ENCODE data around the gene CLDN9.

Gene CLDN9

DNA sequence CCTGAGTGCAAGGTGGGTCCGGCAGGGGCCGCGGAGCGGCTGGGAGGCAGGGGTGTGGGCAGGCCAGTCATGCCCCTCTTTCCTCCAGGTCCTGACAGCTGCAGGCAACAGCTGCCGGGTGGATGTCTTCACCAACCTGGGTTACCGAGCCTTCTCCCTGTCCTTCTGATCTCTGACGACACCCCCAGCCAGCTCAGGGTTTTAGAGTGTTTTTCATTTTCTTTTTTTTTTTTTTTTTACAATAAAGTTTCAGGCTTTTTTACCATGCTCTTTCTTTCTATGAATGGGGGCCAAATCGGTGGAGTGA lies 14.7 kb downstream of the CLDN9 start:
- Mint-ChIP-seq H3K27me3 (peaks cover 46% of the 10 kb centered on the region), H3K4me1 (peaks cover 71% of the 10 kb centered on the region), H3K9me3 (no peaks in the 10 kb centered on the region), H3K4me3 (no peak overlapping the region), H3K27ac (no peak overlapping the region)
- ATAC-seq (no peak), DNase-seq (no peak)

DNA sequence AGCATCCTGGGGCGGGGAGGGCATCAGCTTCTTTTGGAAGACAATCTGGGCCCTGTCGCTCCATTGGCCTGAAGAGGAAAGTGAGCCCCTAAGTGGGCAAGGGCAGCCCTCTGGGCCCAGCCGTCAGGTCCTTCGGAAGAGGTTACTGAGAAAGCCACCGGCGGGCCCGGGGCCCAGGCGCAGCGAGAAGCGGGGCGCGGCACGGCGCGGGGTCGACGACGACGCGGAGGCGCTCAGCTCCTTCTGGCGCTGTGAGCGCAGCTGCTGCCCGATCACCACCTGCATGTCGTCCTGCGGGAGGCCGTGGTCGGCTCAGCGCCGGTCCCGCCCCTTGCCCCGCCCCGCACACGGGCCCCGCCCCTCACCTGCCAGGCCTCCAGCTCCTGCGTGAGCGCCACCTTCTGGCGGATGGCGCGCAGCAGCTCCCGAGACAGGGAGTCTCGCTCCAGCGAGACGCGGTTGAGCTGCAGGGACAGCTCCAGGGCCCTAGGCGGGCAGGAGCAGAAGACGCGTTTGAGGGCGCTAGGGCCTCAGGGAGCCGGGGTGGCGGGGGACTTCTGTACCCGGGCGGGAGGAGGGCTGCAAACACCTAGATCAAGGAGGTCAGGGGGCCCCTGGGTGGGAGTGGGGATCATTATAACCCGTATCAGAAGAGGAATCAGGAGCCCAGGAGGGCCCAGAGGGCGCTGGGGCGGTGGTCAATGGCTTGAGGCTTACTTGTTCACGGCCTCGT lies 15.4 kb downstream of the CLDN9 start:
- peak; percentile 85 to 86 for DNase-seq
- peak; percentile 52 for ATAC-seq
- Mint-ChIP-seq H3K27ac (no peak overlapping the region), H3K4me1 (peaks cover 70% of the 10 kb centered on the region), H3K27me3 (peaks cover 53% of the 10 kb centered on the region), H3K4me3 (peak overlapping the region; percentile 36 to 75), H3K9me3 (no peaks in the 10 kb centered on the region)

DNA sequence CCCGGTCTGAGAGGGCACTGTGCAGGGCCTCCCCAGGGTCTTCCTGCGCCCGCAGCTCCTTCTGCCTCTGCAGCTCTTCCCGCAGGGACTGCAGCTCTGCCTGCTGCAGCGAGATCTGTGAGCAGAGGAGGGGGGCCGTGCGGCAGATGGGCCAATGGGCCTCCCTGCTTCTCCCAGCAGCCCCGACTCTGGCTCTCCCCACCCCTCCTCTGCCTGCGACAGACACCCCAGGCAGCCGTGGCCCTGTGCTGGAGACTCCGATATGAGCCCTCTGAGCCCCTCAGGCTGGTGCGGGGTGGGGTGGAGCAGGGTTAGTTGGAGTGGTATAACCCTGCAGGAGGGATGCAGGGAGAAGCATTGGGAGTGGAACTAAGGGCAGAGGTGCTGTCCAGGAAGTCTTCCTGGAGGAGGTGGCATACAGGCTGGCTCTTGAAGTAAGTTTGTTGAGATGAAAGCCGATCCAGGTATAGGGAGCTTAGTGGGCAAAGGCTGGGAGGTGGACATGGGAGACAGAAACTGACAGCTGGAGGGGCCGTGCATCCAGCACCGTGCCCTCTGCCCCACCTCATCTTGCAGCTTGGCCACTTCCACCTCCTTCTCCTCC lies 16.1 kb downstream of the CLDN9 start:
- Mint-ChIP-seq H3K27ac (no peak overlapping the region), H3K9me3 (no peaks in the 10 kb centered on the region), H3K4me1 (peaks cover 63% of the 10 kb centered on the region), H3K27me3 (peaks cover 59% of the 10 kb centered on the region), H3K4me3 (peak overlapping the region; percentile 64 to 75)
- DNase-seq (no peak), ATAC-seq (no peak)

GRCh38 chr16:3029491-3030221 lies 16.9 kb downstream of the CLDN9 start:
- Mint-ChIP-seq H3K27ac (no peak overlapping the region), H3K4me1 (peaks cover 57% of the 10 kb centered on the region), H3K27me3 (peaks cover 68% of the 10 kb centered on the region), H3K4me3 (peak overlapping the region; percentile 64 to 75), H3K9me3 (no peaks in the 10 kb centered on the region)
- DNase-seq (peak; percentile 45 to 53), ATAC-seq (peak; percentile 59)

GRCh38 chr16:3030222-3031212 lies 17.8 kb downstream of the CLDN9 start:
- peak overlapping the region; percentile 33 to 75 for H3K4me3 Mint-ChIP-seq
- DNase-seq (no peak), ATAC-seq (no peak)
- H3K27ac Mint-ChIP-seq, result no peak overlapping the region
- no peaks in the 10 kb centered on the region for H3K9me3 Mint-ChIP-seq
- H3K4me1 Mint-ChIP-seq, result peaks cover 52% of the 10 kb centered on the region
- peaks cover 76% of the 10 kb centered on the region for H3K27me3 Mint-ChIP-seq

DNA sequence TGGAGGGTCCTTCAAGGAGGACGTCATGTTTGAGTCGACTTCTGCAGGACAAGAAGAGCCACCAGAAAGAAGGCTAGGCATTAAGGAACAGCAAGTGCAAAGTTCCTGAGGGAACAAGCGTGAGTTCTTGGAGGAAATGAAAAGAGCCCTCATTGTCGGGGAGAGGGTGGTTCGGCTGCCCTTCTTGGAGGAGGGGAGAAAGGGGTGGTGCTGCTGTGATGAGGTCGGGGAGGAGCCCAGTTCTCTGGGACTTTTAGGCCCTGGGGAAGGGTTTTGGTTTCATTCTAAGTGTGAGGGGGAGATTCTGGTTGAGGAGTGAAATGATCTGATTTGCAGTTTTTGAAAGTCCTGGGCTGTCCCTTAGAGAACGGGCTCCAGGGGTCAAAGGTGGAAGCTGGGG lies 19.9 kb downstream of the CLDN9 start:
- Mint-ChIP-seq H3K4me1 (peaks cover 60% of the 10 kb centered on the region), H3K27ac (no peak overlapping the region), H3K9me3 (no peaks in the 10 kb centered on the region), H3K4me3 (no peak overlapping the region), H3K27me3 (peaks cover 96% of the 10 kb centered on the region)
- no peak for ATAC-seq
- no peak for DNase-seq

DNA sequence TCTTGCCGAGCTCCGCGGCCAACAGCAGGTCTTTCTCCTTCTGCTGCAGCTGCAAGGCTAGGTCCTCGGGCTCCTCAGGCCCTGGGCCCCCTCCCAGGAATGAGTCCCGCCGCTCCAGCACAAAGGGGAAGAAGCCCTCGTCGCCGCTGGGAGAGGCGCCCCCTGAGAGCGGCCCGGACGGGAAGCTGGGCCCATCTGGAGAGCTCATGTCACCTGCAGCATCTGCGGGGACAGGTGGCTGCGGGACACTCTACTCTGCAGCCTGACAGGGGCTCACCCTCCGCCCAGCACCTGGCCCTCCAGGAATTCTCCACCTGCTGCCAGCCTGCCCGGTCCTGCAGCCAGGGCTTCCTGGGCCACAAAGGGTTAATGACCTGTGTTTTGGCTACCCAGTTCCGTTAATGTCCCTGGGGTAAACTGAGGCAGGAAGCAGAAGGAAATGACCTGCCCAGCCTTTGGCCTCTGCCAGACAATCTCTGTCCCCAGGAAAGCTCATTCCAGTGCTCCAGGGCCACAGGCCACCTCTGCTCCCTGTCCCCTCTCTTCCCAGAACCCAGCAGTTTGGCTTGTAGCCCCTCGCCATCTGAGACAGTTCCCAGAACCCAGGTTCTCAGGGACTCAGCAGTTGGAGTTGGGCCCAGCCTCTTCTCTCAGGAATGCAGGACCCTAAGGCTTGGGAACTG lies 22.7 kb downstream of the CLDN9 start:
- no peak for ATAC-seq
- peaks cover 98% of the 10 kb centered on the region for H3K27me3 Mint-ChIP-seq
- H3K9me3 Mint-ChIP-seq, result no peaks in the 10 kb centered on the region
- no peak for DNase-seq
- no peak overlapping the region for H3K4me3 Mint-ChIP-seq
- H3K27ac Mint-ChIP-seq, result no peak overlapping the region
- H3K4me1 Mint-ChIP-seq, result peaks cover 32% of the 10 kb centered on the region

GRCh38 chr16:3035972-3036725 lies 23.4 kb downstream of the CLDN9 start:
- Mint-ChIP-seq H3K27me3 (peaks cover 98% of the 10 kb centered on the region), H3K27ac (no peak overlapping the region)
- no peak for DNase-seq

DNA sequence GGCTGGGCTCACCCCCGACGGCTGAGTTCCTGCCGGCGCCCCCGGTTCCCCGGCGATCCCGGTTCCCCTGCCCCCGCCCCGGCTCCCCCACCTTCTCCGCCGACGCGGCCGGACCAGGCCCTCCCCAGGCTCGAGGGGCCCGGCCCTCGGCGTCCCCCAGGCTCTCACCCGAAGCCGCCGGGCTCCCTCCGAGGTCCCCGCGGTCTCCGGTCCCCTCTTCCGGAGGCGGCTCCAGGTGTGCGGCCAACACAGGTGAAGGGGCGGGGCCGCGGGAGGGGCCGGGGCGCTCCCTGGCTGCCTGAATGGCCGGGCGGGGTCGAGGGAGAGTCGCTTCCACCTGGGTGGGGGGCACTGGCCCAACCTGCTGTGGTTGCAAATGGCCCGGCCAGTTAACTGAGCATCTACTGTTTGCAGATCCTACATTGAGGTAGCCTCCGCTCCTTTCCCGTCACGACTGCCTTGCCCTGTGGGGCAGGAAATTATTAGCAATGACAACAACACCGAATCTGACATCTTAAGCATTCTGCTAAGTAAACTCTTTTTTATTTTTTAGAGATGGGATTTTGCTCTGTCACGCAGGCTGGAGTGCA lies 24.1 kb downstream of the CLDN9 start, which contains the start of gene BICDL2:
BICDL2 (minus strand) TSS at position 219 of the 590 bp plus-strand sequence. CDS start 1,448 bp downstream, outside the sequence.
- Mint-ChIP-seq H3K4me3 (peak within 1 kb of the TSS; percentile 20 to 32), H3K27me3 (peaks cover 97% of the 10 kb centered on the region), H3K9me3 (no peaks in the 10 kb centered on the region), H3K27ac (no peak within 1 kb of the TSS), H3K4me1 (peaks cover 26% of the 10 kb centered on the region)
- ATAC-seq (peak; percentile 15), DNase-seq (no peak)

More at GRCh38 chr16:3035972-3036725, 23.4 kb downstream of the CLDN9 start:
- Mint-ChIP-seq H3K4me1 (peaks cover 28% of the 10 kb centered on the region), H3K4me3 (peak overlapping the region in 1 of 2 donors; percentile 26), H3K9me3 (no peaks in the 10 kb centered on the region)
- ATAC-seq, result peak; percentile 23

- ATAC-seq, result no peak
- DNase-seq, result no peak
- no peaks in the 10 kb centered on the region for H3K9me3 Mint-ChIP-seq
- H3K27ac Mint-ChIP-seq, result no peak overlapping the region
- peaks cover 15% of the 10 kb centered on the region for H3K4me1 Mint-ChIP-seq
- no peak overlapping the region for H3K4me3 Mint-ChIP-seq
- peaks cover 97% of the 10 kb centered on the region for H3K27me3 Mint-ChIP-seq
These were observed 25.5 kb downstream of the CLDN9 start for GRCh38 chr16:3038256-3038655.

DNA sequence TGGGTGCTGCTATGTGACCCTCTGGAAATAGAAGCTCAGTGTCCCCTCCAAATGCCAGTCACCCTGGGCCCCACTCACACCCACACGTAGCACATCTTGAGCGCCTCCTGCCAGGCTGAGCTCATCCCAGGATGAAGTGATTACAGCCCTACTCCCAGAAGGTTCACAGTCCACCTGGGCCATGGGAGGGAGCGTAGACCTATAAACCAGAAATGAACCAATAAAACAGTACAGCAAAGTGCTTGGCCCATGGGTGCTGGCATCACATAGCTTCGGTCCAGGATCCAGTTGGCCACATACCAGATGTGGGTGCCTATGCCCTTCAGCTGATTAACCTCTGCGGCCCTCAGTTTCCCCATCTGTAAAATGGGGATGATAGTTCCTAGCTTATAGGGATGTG lies 26.2 kb downstream of the CLDN9 start:
- Mint-ChIP-seq H3K27me3 (peaks cover 97% of the 10 kb centered on the region), H3K4me1 (peaks cover 15% of the 10 kb centered on the region), H3K27ac (no peak overlapping the region), H3K4me3 (no peak overlapping the region), H3K9me3 (no peaks in the 10 kb centered on the region)
- no peak for DNase-seq
- ATAC-seq, result no peak

DNA sequence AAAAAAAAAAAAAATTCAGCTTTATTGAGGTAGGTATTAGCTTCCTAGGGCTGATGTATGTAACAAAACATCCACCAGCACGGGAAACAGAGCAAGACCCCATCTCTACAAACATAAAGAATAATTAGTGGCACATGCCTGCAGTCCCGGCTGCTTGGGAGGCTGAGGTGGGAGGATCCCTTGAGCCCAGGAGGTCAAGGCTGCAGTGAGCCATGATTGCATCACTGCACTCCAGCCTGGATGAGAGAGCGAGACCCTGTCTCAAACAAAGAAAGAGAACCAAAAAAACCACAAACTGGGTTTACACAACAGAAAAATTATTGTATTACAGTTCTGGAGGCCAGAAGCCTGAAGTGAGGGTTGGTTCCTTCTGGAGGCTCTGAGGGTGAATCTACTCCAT lies 29.7 kb downstream of the CLDN9 start:
- H3K27me3 Mint-ChIP-seq, result peaks cover 93% of the 10 kb centered on the region
- no peak overlapping the region for H3K27ac Mint-ChIP-seq
- H3K9me3 Mint-ChIP-seq, result no peaks in the 10 kb centered on the region
- ATAC-seq (no peak), DNase-seq (no peak)
- H3K4me3 Mint-ChIP-seq, result no peak overlapping the region
- H3K4me1 Mint-ChIP-seq, result peaks cover 25% of the 10 kb centered on the region

GRCh38 chr16:3044708-3045107 lies 32.0 kb downstream of the CLDN9 start:
- Mint-ChIP-seq H3K4me3 (peak overlapping the region; percentile 81 to 85), H3K27me3 (peaks cover 89% of the 10 kb centered on the region), H3K9me3 (no peaks in the 10 kb centered on the region), H3K27ac (peak overlapping the region in 1 of 2 donors; percentile 46), H3K4me1 (peaks cover 36% of the 10 kb centered on the region)
- ATAC-seq (no peak), DNase-seq (no peak)
